ENCODE results near the gene CDK17. TPM values are rescaled to one million over a fixed set of nuclear protein-coding genes. Genes with fewer than 3 reads are reported as not detected.

Gene CDK17
- total RNA-seq, 3 donors from 2014 or later: 47.7 to 113 (median 81.0) TPM

GRCh38 chr12:96274331-96274730 is 125.9 kb downstream of the CDK17 start:
- Histone ChIP-seq H3K4me1 (no peaks in the 10 kb centered on the region), H3K27ac (no peak overlapping the region), H3K36me3 (no peaks in the 10 kb centered on the region), H3K27me3 (no peaks in the 10 kb centered on the region), H3K4me3 (no peak overlapping the region), H3K9me3 (no peaks in the 10 kb centered on the region)
- intact Hi-C loops (cut with DNase I; ENCODE audit: low total_unique reads): no loop called here
- no peak for DNase-seq (ENCODE audit: low spot score in 2 of 2)
- TF ChIP-seq POLR2A (IDR thresholded peaks at IDR 0.05): no peak
- TF ChIP-seq POLR2AphosphoS5 (IDR thresholded peaks at IDR 0.05): no peak
- no peak for TF ChIP-seq CTCF (IDR thresholded peaks at IDR 0.05)

GRCh38 chr12:96271469-96272199 is 128.6 kb downstream of the CDK17 start:
- no peak for DNase-seq (ENCODE audit: low spot score in 2 of 2)
- Histone ChIP-seq H3K27ac (no peak overlapping the region), H3K27me3 (no peaks in the 10 kb centered on the region), H3K9me3 (no peaks in the 10 kb centered on the region), H3K36me3 (no peaks in the 10 kb centered on the region), H3K4me1 (no peaks in the 10 kb centered on the region), H3K4me3 (no peak overlapping the region)
- TF ChIP-seq POLR2AphosphoS5 (IDR thresholded peaks at IDR 0.05) (no peak), POLR2A (IDR thresholded peaks at IDR 0.05) (no peak), CTCF (IDR thresholded peaks at IDR 0.05) (no peak)
- intact Hi-C loops (cut with DNase I; ENCODE audit: low total_unique reads): no loop called here

- intact Hi-C loops (cut with DNase I; ENCODE audit: low total_unique reads): no loop called here
- Histone ChIP-seq H3K27me3 (no peaks in the 10 kb centered on the region), H3K27ac (no peak overlapping the region), H3K4me3 (no peak overlapping the region), H3K36me3 (no peaks in the 10 kb centered on the region), H3K4me1 (no peaks in the 10 kb centered on the region), H3K9me3 (no peaks in the 10 kb centered on the region)
- DNase-seq (ENCODE audit: low spot score in 2 of 2): no peak
- TF ChIP-seq CTCF (IDR thresholded peaks at IDR 0.05) (no peak), POLR2AphosphoS5 (IDR thresholded peaks at IDR 0.05) (no peak), POLR2A (IDR thresholded peaks at IDR 0.05) (no peak)
These were observed 134.0 kb downstream of the CDK17 start for GRCh38 chr12:96266238-96266637.

GRCh38 chr12:96265836-96266235 is 134.4 kb downstream of the CDK17 start:
- Histone ChIP-seq H3K36me3 (no peaks in the 10 kb centered on the region), H3K4me1 (no peaks in the 10 kb centered on the region), H3K27me3 (no peaks in the 10 kb centered on the region), H3K4me3 (no peak overlapping the region), H3K27ac (no peak overlapping the region), H3K9me3 (no peaks in the 10 kb centered on the region)
- DNase-seq (ENCODE audit: low spot score in 2 of 2): no peak
- no peak for TF ChIP-seq CTCF (IDR thresholded peaks at IDR 0.05)
- TF ChIP-seq POLR2A (IDR thresholded peaks at IDR 0.05): no peak
- no peak for TF ChIP-seq POLR2AphosphoS5 (IDR thresholded peaks at IDR 0.05)
- intact Hi-C loops (cut with DNase I; ENCODE audit: low total_unique reads): no loop called here

- no peaks in the 10 kb centered on the region for H3K9me3 ChIP-seq
- H3K4me1 ChIP-seq: no peaks in the 10 kb centered on the region
- H3K36me3 ChIP-seq: no peaks in the 10 kb centered on the region
- H3K27ac ChIP-seq: no peak overlapping the region
- DNase-seq (ENCODE audit: low spot score in 2 of 2): no peak
- no peak overlapping the region for H3K4me3 ChIP-seq
- H3K27me3 ChIP-seq: no peaks in the 10 kb centered on the region
- TF ChIP-seq CTCF (IDR thresholded peaks at IDR 0.05) (no peak), POLR2AphosphoS5 (IDR thresholded peaks at IDR 0.05) (no peak), POLR2A (IDR thresholded peaks at IDR 0.05) (no peak)
- intact Hi-C loops (cut with DNase I; ENCODE audit: low total_unique reads): no loop called here
These were observed 134.8 kb downstream of the CDK17 start for GRCh38 chr12:96265400-96265799.

All from breast epithelium (tissue), 4 donors.